ENCODE results near the gene ZFP28. TPM values are rescaled to one million over a fixed set of nuclear protein-coding genes. Genes with fewer than 3 reads are reported as not detected.

The ZFP28 gene
- polyA plus RNA-seq (2013, experiment 1 of 2; ENCODE audit: insufficient read length), result 5.9 TPM
- polyA plus RNA-seq (2013, experiment 2 of 2; ENCODE audit: insufficient read length), result 6.7 TPM

- no peak for DNase-seq
Observed at GRCh38 chr19:56538761-56539263, at the start of gene ZFP28. ZFP28 (plus strand) TSS chr19:56538948; CDS start chr19:56539019, 71 bp downstream.

DNA sequence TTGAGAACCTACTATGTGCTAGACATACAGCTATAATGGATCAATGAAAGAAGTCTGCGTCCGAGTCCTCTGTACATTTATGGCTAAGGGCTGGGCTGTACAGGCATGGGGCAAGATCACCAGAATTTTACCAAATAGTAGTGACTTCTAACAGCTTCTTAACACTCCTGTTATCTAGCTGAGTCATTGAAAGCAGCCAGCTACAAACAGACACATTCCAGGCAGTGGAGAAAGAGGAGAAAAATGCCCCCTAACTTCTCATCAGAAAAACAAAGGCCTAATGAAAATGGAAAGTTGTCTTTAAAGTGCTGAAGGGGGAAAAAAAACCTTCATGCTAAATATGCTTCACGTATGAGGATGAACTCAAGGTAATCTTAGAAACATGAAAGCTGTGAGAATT lies 47.3 kb upstream of the ZFP28 start:
- DNase-seq, result no peak

DNA sequence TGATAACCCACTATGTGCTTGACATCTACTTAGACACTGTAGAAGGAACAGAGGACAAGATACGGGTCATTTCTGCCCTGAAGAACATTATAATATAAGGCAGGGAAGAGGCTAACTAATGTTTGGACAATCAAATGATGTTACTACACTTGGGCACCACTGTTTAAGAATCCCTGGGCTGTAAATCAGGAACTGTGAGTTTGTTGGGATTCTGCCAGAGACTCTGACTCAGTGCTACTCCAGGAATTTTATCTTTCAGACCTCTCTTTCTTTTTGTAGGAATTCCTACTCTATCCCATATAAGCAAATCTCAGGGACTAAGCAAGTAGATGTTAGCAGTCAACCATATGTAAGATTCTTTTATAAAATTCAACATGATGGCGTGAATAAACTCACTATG lies 34.2 kb upstream of the ZFP28 start:
- peak; percentile 6 for DNase-seq

DNA sequence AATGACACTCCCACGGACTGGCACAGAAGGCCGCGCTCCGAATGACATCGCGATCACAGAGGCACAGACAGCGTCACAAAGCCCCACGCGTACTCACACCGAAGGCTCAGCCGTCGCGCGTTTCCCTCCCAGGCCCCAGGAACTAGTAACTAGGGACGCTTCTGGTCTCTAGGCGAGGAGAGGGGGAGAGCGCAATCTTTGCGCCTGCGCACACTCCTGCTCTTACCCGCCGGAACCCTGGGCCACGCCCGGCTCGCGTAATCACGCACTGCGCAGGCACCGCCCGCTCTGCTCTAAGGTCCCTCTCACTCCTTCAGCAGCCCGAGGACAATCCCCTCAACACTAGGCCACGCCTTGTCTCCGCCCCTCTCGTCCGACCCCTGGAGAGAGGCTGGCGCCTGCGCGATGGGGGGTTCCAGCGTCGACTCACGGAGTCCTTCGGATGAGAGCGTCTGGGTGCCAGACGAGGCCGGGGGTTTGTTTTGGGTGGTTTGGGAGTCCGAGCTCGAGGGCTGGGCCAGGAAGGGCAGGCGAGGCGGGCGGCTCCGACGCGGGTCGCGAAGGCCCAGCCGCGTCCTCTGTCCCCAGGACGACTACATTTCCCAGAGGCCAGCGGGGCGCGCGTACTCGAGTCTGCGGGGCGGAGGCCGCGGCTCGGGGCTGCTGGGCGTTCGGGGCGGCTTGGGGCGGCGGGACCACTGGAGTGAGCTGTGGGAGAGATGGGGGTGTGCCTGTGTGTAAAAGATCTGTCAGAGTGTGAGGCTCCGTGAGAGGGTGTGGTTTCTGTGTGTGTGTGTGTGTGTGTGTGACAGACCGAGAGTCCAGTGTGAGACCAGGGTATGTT lies 31.1 kb upstream of the ZFP28 start, which contains the start of gene ZNF471:
TSS of gene ZNF471 (plus strand) at position 410 of the 844 bp plus-strand sequence. CDS start 3,717 bp downstream, outside the sequence.
- peak; percentile 99 for DNase-seq

DNA sequence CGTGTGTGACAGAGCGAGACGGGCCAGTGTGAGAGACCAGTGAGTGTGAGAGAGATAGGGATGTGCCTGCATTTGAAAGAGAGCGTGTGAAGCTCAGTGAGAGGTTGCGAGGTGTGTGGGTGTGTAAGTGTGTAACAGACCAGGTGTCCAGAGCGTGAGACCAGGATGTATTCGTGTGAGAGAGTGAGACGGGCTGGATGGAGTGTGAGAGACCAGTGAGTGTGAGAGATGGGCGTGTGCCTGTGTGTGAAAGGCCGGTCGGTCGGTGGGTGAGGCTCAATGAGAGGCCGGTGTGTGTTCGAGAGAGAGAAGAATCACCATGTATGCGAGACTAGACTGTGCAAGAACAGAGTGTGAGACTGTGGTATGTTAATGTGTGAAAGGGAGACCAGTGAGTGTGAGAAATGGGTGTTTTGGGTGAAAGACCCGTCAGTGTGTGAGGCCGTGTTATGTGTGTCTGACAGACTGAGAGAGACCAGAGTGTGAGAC lies 30.4 kb upstream of the ZFP28 start:
- DNase-seq, result no peak

- no peak for DNase-seq
Observed at GRCh38 chr19:56525214-56525860, 13.4 kb upstream of the ZFP28 start.

DNA sequence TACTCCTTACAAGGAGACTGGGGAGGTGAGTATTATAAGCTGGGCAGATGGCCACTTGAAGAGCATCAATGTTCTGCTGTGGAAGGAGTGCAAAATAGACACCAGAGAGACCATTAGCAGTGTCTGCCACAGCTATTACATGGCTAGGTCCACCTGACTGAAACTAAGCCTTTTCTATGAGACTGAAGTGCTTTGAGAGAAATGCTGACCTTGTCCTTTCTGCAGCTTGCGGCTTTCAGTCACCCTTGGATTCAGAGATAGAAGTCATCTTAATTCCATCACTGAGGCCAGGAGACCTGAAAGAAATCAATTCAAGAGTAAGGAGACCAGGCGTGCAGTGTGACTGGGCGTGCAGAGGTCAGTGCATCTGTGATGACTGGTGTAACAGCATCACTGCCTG lies 1.3 kb upstream of the ZFP28 start:
- DNase-seq, result no peak

DNA sequence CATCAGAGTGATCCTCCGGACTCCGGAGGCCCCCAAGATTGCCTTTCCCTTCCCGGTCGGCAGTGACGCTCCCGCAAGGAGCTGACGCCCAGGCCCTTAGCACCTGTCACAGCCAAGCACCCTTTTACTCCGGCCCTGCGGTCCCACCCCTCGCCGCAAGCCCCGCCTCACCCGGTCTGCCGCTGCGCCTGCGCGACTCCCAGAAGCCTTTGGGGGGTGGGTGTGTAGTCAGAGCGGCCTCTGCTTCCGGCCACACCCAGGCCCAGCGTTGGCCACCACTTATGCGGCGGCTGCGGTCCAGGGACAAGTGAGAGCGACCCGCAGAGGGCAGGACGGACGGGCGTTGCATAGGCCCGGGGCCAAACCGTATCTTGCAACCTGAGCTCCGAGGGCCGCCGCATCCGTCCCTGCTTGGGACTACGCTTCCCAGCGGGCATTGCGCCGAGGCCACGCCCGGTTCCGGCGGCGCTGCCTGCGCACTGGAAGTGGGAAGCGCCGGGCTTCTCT lies 441 bp upstream of the ZFP28 start:
- DNase-seq, result peak; percentile 89

- DNase-seq, result no peak
Observed at GRCh38 chr19:56543776-56544175, 5.0 kb downstream of the ZFP28 start.

- DNase-seq, result no peak
Observed at GRCh38 chr19:56547535-56547934, 8.8 kb downstream of the ZFP28 start.

DNA sequence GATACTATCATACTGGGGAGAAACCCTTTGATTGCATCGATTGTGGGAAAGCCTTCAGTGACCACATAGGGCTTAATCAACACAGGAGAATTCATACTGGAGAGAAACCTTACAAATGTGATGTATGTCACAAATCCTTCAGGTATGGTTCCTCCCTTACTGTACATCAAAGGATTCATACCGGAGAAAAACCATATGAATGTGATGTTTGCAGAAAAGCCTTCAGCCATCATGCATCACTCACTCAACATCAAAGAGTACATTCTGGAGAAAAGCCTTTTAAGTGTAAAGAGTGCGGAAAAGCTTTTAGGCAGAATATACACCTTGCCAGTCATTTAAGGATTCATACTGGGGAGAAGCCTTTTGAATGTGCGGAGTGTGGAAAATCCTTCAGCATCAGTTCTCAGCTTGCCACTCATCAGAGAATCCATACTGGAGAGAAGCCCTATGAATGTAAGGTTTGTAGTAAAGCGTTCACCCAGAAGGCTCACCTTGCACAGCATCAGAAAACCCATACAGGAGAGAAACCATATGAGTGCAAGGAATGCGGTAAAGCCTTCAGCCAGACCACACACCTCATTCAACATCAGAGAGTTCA lies 15.6 kb downstream of the ZFP28 start:
- no peak for DNase-seq

- no peak for DNase-seq
Observed at GRCh38 chr19:56562766-56563165, 24.0 kb downstream of the ZFP28 start.

DNA sequence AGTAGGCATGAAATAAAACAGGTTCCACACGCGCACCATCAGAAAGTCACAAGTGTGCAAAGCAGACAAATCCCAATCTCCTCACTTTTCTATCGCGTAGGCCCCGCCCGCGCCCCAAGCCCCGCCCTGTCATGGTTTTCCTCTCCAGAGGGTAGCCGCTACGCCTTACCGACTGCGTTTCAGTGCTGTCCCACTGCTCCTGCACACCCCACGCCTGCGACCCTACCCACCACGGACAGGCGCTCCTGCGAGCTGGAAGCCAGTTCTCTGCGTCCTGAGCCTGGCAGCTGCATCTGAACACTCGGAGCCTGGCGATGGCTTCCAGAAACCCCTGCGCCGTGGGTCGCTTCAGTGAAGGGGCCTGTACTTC lies 28.1 kb downstream of the ZFP28 start:
- DNase-seq, result peak; percentile 31

DNA sequence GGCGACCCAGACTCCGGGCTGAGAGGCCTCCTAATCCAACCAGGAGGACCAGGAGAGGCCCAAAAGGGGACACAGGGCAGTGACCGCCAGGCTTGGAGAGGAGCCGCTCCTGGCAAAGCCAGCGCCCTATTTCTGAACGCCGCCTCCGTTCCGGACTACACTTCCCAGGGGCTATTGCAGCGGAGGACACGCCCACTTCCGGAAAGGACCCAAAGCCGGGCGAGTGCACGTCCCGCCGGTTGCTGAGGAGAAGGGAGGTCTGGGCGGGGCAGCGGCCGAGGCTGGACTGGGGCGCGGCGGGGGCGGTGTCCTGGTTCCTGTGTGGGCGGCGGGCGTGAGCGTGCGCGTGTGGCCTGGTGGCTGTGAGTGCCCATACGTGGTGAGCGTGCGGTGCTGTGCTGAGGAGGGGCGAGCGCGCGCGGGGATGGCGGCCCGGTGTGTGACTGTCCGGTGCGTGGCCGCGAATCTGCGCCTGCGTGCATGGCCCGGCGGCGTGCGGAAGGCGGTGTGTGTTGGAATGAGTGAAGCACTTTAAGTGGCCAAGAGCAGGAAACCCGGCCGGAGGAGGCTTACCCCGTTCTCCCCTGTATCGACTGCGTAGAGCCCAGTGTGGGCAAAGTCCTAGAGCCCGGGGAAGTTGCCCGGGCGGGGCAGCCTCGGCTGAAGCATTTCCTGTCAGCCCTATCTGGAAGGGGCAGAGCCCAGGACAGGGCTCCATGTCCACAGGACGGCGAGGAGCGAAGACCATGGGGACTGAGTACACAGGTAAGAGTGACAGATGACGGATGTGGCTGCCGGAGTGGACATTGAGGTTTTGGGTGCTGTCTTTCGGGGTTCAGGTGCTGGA lies 28.7 kb downstream of the ZFP28 start, which contains the start of gene ZNF470:
TSS of gene ZNF470 (plus strand) at position 195 of the 847 bp plus-strand sequence. CDS start 2,844 bp downstream, outside the sequence.
- peak; percentile 94 for DNase-seq

- DNase-seq, result no peak
Observed at GRCh38 chr19:56572589-56572988, 33.8 kb downstream of the ZFP28 start.

GRCh38 chr19:56573914-56574313 lies 35.2 kb downstream of the ZFP28 start:
- no peak for DNase-seq

DNA sequence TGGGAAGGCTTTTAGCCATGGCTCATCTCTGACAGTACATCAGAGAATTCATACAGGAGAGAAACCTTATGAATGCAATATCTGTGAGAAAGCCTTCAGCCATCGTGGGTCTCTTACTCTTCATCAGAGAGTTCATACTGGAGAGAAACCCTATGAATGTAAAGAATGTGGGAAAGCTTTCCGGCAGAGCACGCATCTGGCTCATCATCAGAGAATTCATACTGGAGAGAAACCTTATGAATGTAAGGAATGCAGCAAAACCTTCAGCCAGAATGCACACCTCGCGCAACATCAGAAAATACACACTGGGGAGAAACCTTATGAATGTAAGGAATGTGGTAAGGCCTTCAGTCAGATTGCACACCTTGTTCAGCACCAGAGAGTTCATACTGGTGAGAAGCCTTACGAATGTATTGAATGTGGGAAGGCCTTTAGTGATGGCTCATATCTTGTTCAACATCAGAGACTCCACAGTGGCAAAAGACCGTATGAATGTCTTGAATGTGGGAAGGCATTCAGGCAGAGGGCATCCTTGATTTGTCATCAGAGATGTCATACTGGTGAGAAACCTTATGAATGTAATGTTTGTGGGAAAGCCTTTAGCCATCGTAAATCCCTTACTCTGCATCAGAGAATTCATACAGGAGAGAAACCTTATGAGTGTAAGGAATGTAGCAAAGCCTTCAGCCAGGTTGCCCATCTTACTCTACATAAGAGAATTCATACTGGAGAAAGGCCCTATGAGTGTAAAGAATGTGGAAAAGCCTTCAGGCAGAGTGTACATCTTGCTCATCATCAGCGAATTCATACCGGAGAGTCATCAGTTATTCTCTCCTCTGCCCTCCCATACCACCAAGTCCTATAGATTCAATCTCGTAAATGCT lies 39.2 kb downstream of the ZFP28 start:
- DNase-seq, result no peak

- no peak for DNase-seq
Observed at GRCh38 chr19:56594446-56594782, 55.7 kb downstream of the ZFP28 start.

DNA sequence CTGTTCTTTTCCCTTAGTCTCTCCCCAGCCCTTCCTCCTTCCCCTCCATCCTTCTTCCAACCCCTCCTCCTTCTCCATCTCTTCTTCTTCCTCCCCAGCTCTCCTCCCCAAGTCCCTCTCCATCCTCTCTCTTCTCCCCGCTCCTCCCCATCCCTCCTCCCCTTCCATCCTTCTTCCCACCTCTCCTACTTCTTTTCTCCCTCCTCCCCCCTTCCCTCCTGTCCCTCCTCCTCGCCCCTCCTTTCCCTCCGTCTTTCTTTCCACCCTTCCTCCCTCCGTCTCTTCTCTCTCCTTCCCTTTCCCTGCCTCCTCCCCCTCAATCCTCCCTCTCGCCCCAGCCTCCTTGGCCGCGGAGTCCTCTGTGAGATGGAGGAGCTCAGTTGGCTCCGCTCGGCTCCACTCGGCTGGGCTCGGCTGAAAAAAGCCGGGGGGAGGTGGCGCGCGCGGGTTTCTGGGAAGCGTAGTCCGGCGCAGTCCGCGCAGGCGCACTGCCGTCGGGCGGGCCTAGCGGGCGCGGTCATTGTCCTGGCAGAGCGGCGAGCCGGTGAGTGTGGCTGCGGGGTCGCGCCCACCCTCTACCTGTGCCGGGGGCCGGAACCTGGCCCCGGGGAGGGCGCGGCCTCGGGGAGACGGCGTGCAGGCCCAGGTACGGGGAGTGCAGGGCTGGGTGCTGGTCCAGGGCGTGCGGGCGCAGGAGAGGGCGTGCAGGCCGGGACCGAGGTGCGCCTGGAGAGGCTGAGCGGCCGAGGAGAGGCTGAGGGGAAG lies 56.2 kb downstream of the ZFP28 start, which contains the start of gene ZNF71:
TSS of gene ZNF71 (plus strand) at position 520 of the 765 bp plus-strand sequence. CDS start 6,257 bp downstream, outside the sequence.
- peak; percentile 90 for DNase-seq

DNA sequence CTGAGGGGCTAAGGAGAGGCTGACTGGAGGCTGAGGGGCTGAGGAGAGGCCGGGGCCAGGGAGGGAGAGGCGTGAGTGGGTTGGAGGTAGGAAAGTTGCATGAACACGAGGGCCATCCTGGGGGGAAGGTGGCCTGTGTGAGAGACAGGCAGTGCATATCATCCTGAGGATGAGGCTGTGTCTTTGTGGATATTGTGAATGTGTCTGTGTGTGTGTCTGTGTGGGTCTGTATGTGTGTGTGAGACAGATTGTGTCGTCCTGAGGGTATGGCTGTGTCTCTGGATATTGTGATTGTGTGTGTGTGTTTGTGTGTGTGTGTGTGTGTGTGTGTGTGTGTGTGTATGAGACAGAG lies 56.8 kb downstream of the ZFP28 start:
- peak; percentile 4 for DNase-seq
